Caco-2 (cell line): ENCODE measurements around the gene TMEM200B. TPM values are rescaled to one million over a fixed set of nuclear protein-coding genes. Genes with fewer than 3 reads are reported as not detected.

Experiments
- Bru-seq: library from RNA; stranded (reverse); fragments of 400-500 nt; gene quantifications from one replicate; lab custom pipeline; 2021; lab: Mats Ljungman, UMichigan
- BruChase-seq, 2 experiments: library from RNA; stranded (reverse); fragments of 400-500 nt; gene quantifications; one replicate each; lab custom pipeline; 2021; lab: Mats Ljungman, UMichigan
- BruUV-seq: library from RNA; stranded (reverse); fragments of 400-500 nt; replicated peaks from 2 replicates; lab custom pipeline; 2021; lab: Mats Ljungman, UMichigan
- CTCF ChIA-PET: fragments of 300-600 bp; sonication (Branson Sonifier 250); formaldehyde crosslinking; loops from one replicate; lab custom pipeline; 2022; ENCODE audit warnings: antibody characterized with exemption; lab: Charles Lee
- POLR2A ChIA-PET: fragments of 300-600 bp; sonication (Branson Sonifier 250); formaldehyde crosslinking; loops from one replicate; lab custom pipeline; 2022; ENCODE audit warnings: antibody characterized with exemption; lab: Charles Lee
- DNase-seq, 2 experiments: peaks; one replicate each; pipeline versions ENCODE4 v3.0.0 to v3.0.0-alpha.2; 2020 to 2022
- H3K27me3 ChIP-seq: replicated peaks from 2 replicates; pipeline ENCODE4 v1.6.0; 2011; ENCODE audit warnings: low read length; ENCODE audit not compliant: control insufficient read depth, insufficient read depth
- H3K36me3 ChIP-seq: 2 replicates; pipeline ENCODE4 v1.5.1; 2011; ENCODE audit warnings: low read length; ENCODE audit not compliant: control insufficient read depth, insufficient read depth
- H3K4me1 ChIP-seq: fragments of 250-450 bp; sonication (Bioruptor Pico); 2 replicates; pipeline ENCODE4 v1.5.1; 2020; ENCODE audit warnings: mild to moderate bottlenecking
- H3K4me3 ChIP-seq: 2 replicates; pipeline ENCODE4 v1.5.1; 2011; ENCODE audit warnings: low read depth, mild to moderate bottlenecking, control low read depth, low read length
- H3K9me3 ChIP-seq: fragments of 250-450 bp; sonication (Bioruptor Pico); 2 replicates; pipeline ENCODE4 v1.5.1; 2020; ENCODE audit warnings: mild to moderate bottlenecking, moderate library complexity
- H3K27ac Mint-ChIP-seq: one replicate; pipeline ENCODE4 v1.8.0; 2022; ENCODE audit warnings: mixed read lengths; ENCODE audit not compliant: unreplicated experiment
- H3K27me3 Mint-ChIP-seq: one replicate; pipeline ENCODE4 v1.8.0; 2022; ENCODE audit warnings: mixed read lengths; ENCODE audit not compliant: insufficient read depth, unreplicated experiment
- H3K36me3 Mint-ChIP-seq: one replicate; pipeline ENCODE4 v1.8.0; 2022; ENCODE audit warnings: mild to moderate bottlenecking, mixed read lengths; ENCODE audit not compliant: insufficient read depth, unreplicated experiment
- H3K4me1 Mint-ChIP-seq: one replicate; pipeline ENCODE4 v1.8.0; 2022; ENCODE audit warnings: low read depth, mixed read lengths; ENCODE audit not compliant: unreplicated experiment
- H3K4me3 Mint-ChIP-seq: one replicate; pipeline ENCODE4 v1.8.0; 2022; ENCODE audit warnings: mild to moderate bottlenecking, moderate library complexity, mixed read lengths; ENCODE audit not compliant: unreplicated experiment
- H3K9me3 Mint-ChIP-seq: one replicate; pipeline ENCODE4 v1.8.0; 2022; ENCODE audit warnings: mixed read lengths; ENCODE audit not compliant: unreplicated experiment
- intact Hi-C: fragments of 100-400 bp; cut with micrococcal nuclease; formaldehyde crosslinking; loops from one replicate; pipeline ENCODE4 v1.10.0; 2022; ENCODE audit not compliant: unreplicated experiment
- long read RNA-seq: library from polyadenylated mRNA; stranded (forward); transcript quantifications from one replicate; pipeline ENCODE4 v2.0.0, GENCODE V29; 2022
- total RNA-seq: library from RNA; stranded (reverse); gene quantifications from 2 replicates; pipeline ENCODE4 v1.2.3, GENCODE V29; 2022
- TF ChIP-seq, protein P1 (sequence below), 2 experiments: fragments of 200-600 bp in 1 of 2; IDR thresholded peaks; 1 replicate in 1 of 2; 2 replicates in 1 of 2; pipeline versions ENCODE4 v1.5.1 to v1.8.0; 2011 to 2022; ENCODE audit warnings: antibody characterized with exemption in 1 of 2, control low read depth in 1 of 2, inconsistent platforms in 1 of 2, low read depth in 1 of 2, low read length in 1 of 2, mild to moderate bottlenecking in 1 of 2, moderate library complexity in 1 of 2; ENCODE audit not compliant: insufficient read depth in 1 of 2, severe bottlenecking in 1 of 2, unreplicated experiment in 1 of 2

Gene TMEM200B
- 3.3 TPM in 2 replicates for total RNA-seq
- percentile 47 among the genes with signal in this experiment for Bru-seq, nascent RNA
- BruChase-seq, experiment 1, labeled RNA remaining after a 2-hour chase, result percentile 53 among the genes with signal in this experiment
- percentile 48 among the genes with signal in this experiment for BruChase-seq, experiment 2, labeled RNA remaining after a 6-hour chase
- long read RNA-seq, partial matches to known transcripts, result 0 of 1 reads
- long read RNA-seq, other reads (novel, unspliced or antisense), result 0 of 1 reads

DNA sequence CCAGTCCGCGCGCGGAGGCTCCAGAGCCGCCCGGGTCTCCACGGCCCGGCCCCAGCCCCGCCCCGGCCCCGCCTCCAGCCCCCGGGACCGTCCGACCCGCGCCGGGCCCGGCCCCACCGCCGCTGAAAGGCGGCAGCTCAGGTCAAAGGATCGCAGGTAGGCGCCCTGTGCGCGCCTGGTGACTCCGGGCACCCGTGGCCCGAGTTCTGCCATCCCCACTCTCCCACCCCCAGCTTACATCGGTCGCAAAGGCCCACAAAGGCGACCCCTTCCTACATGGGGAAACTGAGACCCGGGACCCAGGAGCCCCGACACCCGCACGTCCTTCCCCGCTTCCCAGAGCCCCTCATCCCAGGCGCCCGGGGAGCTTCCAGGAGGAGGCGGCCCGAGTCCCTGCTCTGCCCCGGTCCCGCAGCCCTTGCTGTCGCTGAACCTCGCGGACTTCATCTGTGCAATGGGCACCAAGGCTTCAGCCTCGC is at the start of gene TMEM200B:
Gene TMEM200B (minus strand): TSS at position 17 of the 479 bp plus-strand sequence. CDS start 2,075 bp downstream, outside the sequence.
- intact Hi-C loops, result no loop called here
- CTCF ChIA-PET, result interaction anchor here (0.5 to 2.1 kb wide), 6 partner anchors 58 to 1383 kb away, joined by 4 to 11 read pairs (median 7); partner anchors contain the start of gene SRSF4
- Mint-ChIP-seq H3K9me3 (no peaks in the 10 kb centered on the region), H3K4me3 (peak within 1 kb of the TSS; percentile 75), H3K4me1 (no peaks in the 10 kb centered on the region), H3K27ac (peak within 1 kb of the TSS; percentile 42), H3K36me3 (peaks cover 7% of the 10 kb centered on the region), H3K27me3 (no peaks in the 10 kb centered on the region)
- Histone ChIP-seq H3K36me3 (no peaks in the 10 kb centered on the region), H3K27me3 (no peaks in the 10 kb centered on the region), H3K4me3 (peak within 1 kb of the TSS; percentile 69), H3K9me3 (no peaks in the 10 kb centered on the region), H3K4me1 (no peaks in the 10 kb centered on the region)
- POLR2A ChIA-PET, result interaction anchor here (0.5 to 1.6 kb wide), 3 partner anchors 57 to 1668 kb away, joined by 3 to 6 read pairs (median 4); no protein-coding TSS in a partner anchor
- TF ChIP-seq, protein P1, sequence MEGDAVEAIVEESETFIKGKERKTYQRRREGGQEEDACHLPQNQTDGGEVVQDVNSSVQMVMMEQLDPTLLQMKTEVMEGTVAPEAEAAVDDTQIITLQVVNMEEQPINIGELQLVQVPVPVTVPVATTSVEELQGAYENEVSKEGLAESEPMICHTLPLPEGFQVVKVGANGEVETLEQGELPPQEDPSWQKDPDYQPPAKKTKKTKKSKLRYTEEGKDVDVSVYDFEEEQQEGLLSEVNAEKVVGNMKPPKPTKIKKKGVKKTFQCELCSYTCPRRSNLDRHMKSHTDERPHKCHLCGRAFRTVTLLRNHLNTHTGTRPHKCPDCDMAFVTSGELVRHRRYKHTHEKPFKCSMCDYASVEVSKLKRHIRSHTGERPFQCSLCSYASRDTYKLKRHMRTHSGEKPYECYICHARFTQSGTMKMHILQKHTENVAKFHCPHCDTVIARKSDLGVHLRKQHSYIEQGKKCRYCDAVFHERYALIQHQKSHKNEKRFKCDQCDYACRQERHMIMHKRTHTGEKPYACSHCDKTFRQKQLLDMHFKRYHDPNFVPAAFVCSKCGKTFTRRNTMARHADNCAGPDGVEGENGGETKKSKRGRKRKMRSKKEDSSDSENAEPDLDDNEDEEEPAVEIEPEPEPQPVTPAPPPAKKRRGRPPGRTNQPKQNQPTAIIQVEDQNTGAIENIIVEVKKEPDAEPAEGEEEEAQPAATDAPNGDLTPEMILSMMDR (IDR thresholded peaks at IDR 0.05; ENCODE audit: insufficient read depth in 1 of 2, low read depth in 1 of 2, low read length in 1 of 2, severe bottlenecking in 1 of 2, unreplicated experiment in 1 of 2), result no peak
- no TSS peak for BruUV-seq
- DNase-seq, result peak; percentile 46 to 54

DNA sequence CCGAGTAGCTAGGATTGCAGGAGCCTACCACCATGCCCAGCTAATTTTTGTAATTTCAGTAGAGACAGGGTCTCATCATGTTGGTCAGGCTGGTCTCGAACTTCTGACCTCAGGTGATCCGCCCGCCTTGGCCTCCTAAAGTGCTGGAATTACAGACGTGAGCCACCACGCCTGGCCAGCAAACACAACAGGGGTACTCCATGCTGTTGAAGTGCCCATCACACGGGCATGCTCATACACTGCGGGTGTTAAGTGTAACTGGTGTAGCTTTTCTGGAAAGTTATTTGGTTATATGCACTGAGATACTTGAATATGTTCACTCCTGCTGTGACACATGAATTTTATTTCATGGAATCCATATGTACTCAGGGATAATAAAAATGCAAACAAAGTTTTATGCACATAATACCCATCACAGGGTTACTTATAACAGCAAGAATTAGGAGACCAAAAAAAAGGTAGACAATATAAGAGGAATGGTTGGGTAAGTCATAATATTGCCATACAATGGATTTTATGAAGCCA is 48.8 kb upstream of the TMEM200B start:
- DNase-seq, result no peak
- H3K9me3 ChIP-seq, result no peaks in the 10 kb centered on the region
- Mint-ChIP-seq H3K4me1 (no peaks in the 10 kb centered on the region), H3K27ac (no peak overlapping the region), H3K9me3 (no peaks in the 10 kb centered on the region), H3K27me3 (no peaks in the 10 kb centered on the region), H3K36me3 (peaks cover 50% of the 10 kb centered on the region), H3K4me3 (no peak overlapping the region)
- 0 out of 2 replicates have a peak, but pooled peaks cover under 1% of the 10 kb centered on the region for H3K4me1 ChIP-seq
- CTCF ChIA-PET, result no interaction called here
- TF ChIP-seq, protein P1 (IDR thresholded peaks at IDR 0.05; ENCODE audit: insufficient read depth in 1 of 2, low read depth in 1 of 2, low read length in 1 of 2, severe bottlenecking in 1 of 2, unreplicated experiment in 1 of 2), result no peak
- H3K27me3 ChIP-seq, result no peaks in the 10 kb centered on the region
- BruUV-seq, result no TSS peak
- H3K36me3 ChIP-seq, result no peaks in the 10 kb centered on the region
- POLR2A ChIA-PET, result no interaction called here
- no peak overlapping the region for H3K4me3 ChIP-seq
- intact Hi-C loops, result no loop called here

DNA sequence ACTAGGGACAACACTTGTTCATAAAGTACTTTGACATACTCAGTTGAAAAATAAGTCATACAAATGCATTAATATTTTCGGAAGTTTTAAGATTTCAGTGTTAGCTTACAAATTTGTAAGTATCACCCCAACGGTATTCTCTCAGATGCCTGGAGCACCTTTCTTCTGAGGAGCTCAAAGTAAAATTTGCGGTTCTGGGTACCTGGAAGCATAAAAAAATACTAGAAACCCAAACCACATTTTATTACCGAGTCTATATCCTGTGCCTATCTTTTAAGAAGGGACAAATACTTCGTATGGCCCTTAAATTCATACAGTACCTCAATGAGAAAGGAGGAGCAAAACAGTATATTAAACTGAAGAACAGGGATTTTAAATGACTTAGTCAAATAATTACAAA is 47.8 kb upstream of the TMEM200B start:
- ChIA-PET CTCF (no interaction called here), POLR2A (no interaction called here)
- Mint-ChIP-seq H3K4me3 (no peak overlapping the region), H3K9me3 (no peaks in the 10 kb centered on the region), H3K27ac (no peak overlapping the region), H3K4me1 (no peaks in the 10 kb centered on the region), H3K27me3 (no peaks in the 10 kb centered on the region), H3K36me3 (peaks cover 42% of the 10 kb centered on the region)
- Histone ChIP-seq H3K4me3 (no peak overlapping the region), H3K4me1 (peaks cover 10% of the 10 kb centered on the region; the same call in 1 of the 2 replicates), H3K36me3 (no peaks in the 10 kb centered on the region), H3K9me3 (no peaks in the 10 kb centered on the region), H3K27me3 (no peaks in the 10 kb centered on the region)
- TF ChIP-seq, protein P1 (IDR thresholded peaks at IDR 0.05; ENCODE audit: insufficient read depth in 1 of 2, low read depth in 1 of 2, low read length in 1 of 2, severe bottlenecking in 1 of 2, unreplicated experiment in 1 of 2), result no peak
- BruUV-seq, result no TSS peak
- DNase-seq, result no peak
- intact Hi-C loops, result no loop called here
